Measurements from ENCODE around the gene CHCHD4.

- TF ChIP-seq EZH2 (IDR thresholded peaks at IDR 0.05) (no peak), CTCF (IDR thresholded peaks at IDR 0.05) (no peak), EZH2phosphoT487 (IDR thresholded peaks at IDR 0.05) (no peak)
These were observed 5.0 kb downstream of the CHCHD4 start for GRCh38 chr3:14119651-14120050.
